Hematopoietic multipotent progenitor cell treated with erythropoietin and hydrocortisone succinate and interleukin-3 and kit ligand, for 6 days (in vitro differentiated cells): ENCODE data around the gene PRDM15.
"Not testable (repeated sequence)": the region's sequence is repeated elsewhere in the genome, so short reads cannot be mapped to it uniquely, and the experiment has no call there.

Experiments
- DNase-seq: peaks from one replicate; pipeline ENCODE4 v3.0.0-alpha.2; 2015

Gene PRDM15

GRCh38 chr21:41802198-41802584 lies 77.0 kb downstream of the PRDM15 start:
- no peak for DNase-seq

- DNase-seq, result no peak
Measured at GRCh38 chr21:41801321-41802197, 77.6 kb downstream of the PRDM15 start.

- no peak for DNase-seq
Measured at GRCh38 chr21:41800425-41801320, 78.5 kb downstream of the PRDM15 start.

GRCh38 chr21:41799763-41800162 lies 79.4 kb downstream of the PRDM15 start:
- no peak for DNase-seq

GRCh38 chr21:41798326-41798725 lies 80.8 kb downstream of the PRDM15 start:
- no peak for DNase-seq

- DNase-seq, result no peak
Measured at GRCh38 chr21:41796476-41797080, 82.6 kb downstream of the PRDM15 start.

GRCh38 chr21:41795726-41796125 lies 83.4 kb downstream of the PRDM15 start:
- DNase-seq, result no peak

GRCh38 chr21:41794600-41794999 lies 84.5 kb downstream of the PRDM15 start:
- DNase-seq, result no peak

- no peak for DNase-seq
Measured at GRCh38 chr21:41792711-41793110, 86.4 kb downstream of the PRDM15 start.

- DNase-seq, result no peak
Measured at GRCh38 chr21:41786509-41786987, 92.6 kb downstream of the PRDM15 start.

- DNase-seq, result not testable (repeated sequence)
Measured at GRCh38 chr21:41785262-41785661, 93.9 kb downstream of the PRDM15 start.

- DNase-seq, result no peak
Measured at GRCh38 chr21:41784456-41785102, 94.6 kb downstream of the PRDM15 start.

- DNase-seq, result peak; percentile 98
Measured at GRCh38 chr21:41783476-41784180, 95.5 kb downstream of the PRDM15 start.

GRCh38 chr21:41781050-41781410 lies 98.1 kb downstream of the PRDM15 start:
- no peak for DNase-seq

GRCh38 chr21:41780337-41781049 lies 98.7 kb downstream of the PRDM15 start:
- no peak for DNase-seq

- no peak for DNase-seq
Measured at GRCh38 chr21:41779659-41780058, 99.5 kb downstream of the PRDM15 start.

GRCh38 chr21:41778930-41779600 lies 100.1 kb downstream of the PRDM15 start:
- DNase-seq, result no peak

GRCh38 chr21:41777951-41778815 lies 101.0 kb downstream of the PRDM15 start:
- peak; percentile 64 for DNase-seq

- DNase-seq, result no peak
Measured at GRCh38 chr21:41776778-41777177, 102.4 kb downstream of the PRDM15 start.

- DNase-seq, result no peak
Measured at GRCh38 chr21:41775149-41775472, 104.0 kb downstream of the PRDM15 start.
